HS-5 (cell line): ENCODE measurements around the gene CAMK2G.
"Not testable (repeated sequence)": the region's sequence is repeated elsewhere in the genome, so short reads cannot be mapped to it uniquely, and the experiment has no call there.

Experiments
- DNase-seq: peaks from one replicate; pipeline ENCODE4 v3.0.0-alpha.2; 2012; ENCODE audit warnings: low read depth

CAMK2G gene

DNA sequence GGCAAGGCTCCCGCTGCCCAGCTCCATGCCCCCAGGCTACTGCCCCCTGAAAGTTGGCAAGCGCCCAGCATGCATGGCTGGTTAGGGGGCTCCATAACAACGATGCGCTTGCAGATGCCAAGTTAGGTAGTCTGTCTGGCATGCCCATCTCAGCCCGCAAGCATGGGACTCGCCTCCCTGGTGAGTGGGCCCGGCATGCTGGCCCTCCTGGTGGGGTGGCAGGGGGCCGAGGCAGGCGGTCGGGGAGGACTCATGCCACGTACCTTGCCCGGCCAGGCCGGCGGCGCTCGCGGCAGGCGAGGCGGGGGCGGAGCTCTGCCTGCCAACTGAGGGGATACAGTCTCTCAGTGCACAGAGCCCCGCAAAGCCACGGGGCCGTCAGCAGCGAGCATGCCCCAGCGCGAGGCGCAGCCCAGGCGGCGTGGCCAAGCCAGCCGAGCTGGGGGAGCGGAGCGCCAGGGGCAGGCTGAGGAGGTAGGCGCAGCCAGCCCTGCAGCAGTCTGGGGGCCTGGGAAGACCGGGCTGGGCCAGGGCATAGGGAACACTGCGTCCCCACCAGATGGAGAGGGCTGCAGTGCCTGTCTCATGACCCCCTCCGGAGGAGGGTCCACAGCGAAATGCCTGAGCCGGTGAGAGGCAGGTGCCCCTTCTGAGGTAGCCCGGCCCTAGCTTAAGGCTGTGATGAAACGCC is 34.9 kb downstream of the CAMK2G start:
- DNase-seq, result no peak

GRCh38 chr10:73838827-73839226 is 35.5 kb downstream of the CAMK2G start:
- no peak for DNase-seq

DNA sequence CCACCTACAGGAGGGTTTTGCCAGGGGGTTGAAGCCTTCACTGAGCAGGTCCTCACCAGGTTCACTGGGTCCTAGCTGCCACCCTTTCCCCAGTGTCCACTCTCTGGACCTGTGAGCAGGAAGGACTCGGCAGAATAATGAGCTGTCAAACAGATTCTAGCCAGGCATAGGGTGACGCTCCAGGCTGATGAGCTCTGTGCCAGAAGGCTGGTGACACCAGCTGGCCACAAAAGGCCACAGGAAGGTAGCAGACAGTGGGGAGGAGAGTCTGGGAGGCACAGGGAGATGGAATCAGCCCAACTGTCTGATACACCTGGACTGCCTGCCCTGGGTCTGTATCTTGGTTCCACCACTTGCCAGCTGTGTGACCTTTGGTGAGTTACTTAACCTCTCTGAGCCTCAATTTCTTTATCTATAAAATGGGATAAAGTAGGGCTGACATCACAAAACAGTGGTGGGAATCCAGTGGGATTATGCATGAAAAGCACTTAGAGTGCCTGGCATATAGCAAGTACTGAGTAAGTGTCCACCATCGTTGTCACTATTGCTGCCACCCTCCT is 36.3 kb downstream of the CAMK2G start:
- DNase-seq, result no peak

GRCh38 chr10:73837072-73837471 is 37.3 kb downstream of the CAMK2G start:
- DNase-seq, result no peak

DNA sequence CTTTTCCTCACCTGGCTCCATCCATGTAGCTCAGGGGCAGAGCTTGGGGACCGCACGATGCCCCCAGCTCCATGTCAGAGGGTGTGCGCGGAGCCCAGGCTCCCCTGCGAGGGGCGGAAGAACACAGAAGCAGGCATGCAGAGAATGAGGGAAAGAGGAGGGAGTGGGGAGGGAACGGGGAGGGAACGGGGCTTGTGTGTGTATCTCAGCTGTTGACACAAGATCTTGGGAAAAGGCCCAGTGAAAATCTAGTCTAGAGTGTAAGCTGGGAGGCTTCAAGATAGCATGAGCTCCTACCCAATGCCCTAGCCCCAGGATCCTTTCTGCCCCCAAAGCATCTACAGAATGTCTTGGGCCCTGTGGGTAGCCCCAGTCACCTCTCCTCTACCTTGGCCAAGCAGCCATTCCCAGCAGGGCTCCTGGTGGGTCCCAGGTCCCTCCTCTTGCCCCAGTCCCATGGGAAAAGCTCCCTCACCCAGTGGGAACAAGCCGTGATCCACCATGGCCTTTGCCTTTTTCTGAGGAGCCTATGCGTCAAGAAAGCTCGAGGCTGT is 37.9 kb downstream of the CAMK2G start:
- no peak for DNase-seq

DNA sequence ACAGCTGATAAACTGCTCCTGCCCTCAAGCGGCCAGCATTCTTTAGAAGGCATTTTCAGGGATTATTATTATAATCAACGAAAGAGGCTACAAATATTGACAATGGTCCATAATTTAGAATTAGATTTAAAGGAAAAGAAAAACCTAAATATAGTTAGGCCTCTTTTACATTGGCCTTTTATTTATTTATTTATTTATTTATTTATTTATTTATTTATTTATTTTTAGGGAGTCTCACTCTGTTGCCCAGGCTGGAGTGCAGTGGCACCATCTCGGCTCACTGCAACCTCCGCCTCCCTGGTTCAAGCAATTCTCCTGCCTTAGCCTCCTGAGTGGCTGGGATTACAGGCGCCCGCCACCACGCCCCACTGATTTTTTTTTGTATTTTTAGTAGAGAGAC is 45.3 kb downstream of the CAMK2G start:
- DNase-seq, result not testable (repeated sequence)

- DNase-seq, result no peak
Measured at GRCh38 chr10:73828161-73828560, 46.2 kb downstream of the CAMK2G start.

- DNase-seq, result no peak
Measured at GRCh38 chr10:73827346-73828089, 46.8 kb downstream of the CAMK2G start.

GRCh38 chr10:73824146-73824725 is 50.1 kb downstream of the CAMK2G start:
- DNase-seq, result no peak

- DNase-seq, result no peak
Measured at GRCh38 chr10:73823391-73823790, 51.0 kb downstream of the CAMK2G start.

GRCh38 chr10:73819513-73820093 is 54.8 kb downstream of the CAMK2G start:
- DNase-seq, result no peak

GRCh38 chr10:73819081-73819480 is 55.3 kb downstream of the CAMK2G start:
- DNase-seq, result no peak

- no peak for DNase-seq
Measured at GRCh38 chr10:73818402-73818801, 56.0 kb downstream of the CAMK2G start.

DNA sequence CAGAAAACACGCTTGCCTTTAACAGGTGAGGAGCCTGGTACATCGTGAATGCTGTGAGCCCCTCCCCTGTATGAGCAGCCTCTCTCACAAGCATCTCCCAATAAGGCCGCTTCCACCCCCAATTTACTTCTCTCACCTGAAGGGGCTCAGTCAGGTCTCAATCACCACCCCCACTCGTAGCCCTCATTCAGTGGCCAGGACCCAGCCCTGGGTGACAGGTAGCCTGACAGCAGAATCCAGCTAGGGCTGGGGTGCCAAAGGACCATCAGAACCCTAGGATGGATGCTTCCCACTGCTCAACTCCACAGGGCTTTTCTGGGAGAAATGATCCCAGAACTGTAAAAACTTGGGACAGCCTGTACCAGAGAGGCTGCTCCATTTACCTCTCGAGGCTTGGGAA is 56.5 kb downstream of the CAMK2G start:
- no peak for DNase-seq

DNA sequence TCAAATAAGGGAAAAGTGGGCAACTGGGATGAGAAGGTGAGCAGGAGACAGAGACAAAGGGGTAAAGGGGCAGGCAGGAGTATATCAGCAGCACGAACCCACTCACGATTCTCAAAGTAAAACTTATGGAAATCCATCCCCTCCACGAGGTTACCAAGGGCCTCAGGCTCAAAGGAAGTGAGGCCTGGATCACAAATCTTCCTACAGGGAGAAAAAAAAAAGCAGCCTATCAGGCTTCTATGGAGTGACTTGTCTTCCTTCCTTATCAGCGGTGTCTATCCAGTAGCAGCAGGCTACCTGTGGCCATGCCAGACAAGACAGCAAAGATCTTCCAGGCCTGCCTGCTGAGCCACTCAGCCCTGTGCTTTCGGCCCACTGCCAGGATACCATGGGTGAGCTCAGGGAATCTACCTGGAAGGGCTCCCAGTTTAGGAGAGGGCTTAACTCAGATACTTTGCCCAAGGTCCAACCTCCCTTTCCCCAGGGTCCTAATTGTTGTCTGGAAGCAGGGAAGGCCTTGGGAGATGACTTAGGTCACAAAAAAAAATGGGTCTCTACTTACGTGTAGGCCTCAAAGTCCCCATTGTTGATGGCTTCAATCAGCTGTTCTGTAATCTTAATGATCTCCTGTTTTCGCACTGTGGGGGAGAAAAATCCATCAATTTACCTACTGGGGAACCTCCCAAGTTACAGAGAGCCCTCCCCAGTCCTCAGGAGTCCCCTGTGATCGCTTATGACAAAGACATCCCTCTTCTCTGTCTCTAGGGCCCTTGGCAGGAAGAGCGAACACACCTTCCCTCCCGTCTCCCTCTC is 57.2 kb downstream of the CAMK2G start:
- DNase-seq, result no peak

- no peak for DNase-seq
Measured at GRCh38 chr10:73815719-73816030, 58.7 kb downstream of the CAMK2G start.

DNA sequence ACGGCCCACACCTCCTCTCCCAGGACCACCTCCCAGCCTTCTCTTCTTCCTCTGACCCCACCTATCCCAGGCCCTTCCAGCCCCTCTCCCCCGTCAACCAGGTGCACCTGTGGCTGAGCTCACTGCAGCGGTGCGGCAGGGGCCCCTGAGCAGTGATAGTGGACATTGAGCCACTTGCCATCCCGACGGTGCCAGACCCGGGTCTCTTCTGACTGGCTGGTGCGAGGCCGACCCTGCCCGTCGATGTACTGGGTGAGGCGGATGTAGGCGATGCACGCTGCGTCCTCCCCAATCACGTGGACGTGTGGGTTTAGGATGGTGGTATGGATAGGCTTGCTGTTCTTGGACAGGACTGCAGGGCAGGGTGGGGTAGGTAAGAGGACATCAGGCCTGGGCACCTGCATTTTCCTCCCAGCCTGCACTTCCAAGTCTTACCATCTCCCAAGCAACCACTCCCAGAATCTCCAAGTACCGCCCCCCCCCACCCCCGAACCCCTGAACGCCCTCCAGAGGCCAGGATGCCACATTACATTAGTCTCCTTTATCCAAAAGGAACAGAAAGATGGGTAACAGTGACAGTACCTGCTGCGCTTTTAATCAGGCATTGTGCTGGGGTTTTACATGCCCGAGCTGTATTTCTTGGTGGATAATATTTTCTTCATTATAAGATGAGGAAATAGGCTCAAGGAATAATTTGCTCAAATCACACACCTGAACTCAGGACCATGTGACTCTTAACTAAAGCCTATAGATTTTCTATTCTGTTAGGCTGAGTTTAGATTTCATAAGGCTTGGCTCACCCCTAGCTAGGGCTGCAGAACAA is 59.2 kb downstream of the CAMK2G start:
- no peak for DNase-seq

DNA sequence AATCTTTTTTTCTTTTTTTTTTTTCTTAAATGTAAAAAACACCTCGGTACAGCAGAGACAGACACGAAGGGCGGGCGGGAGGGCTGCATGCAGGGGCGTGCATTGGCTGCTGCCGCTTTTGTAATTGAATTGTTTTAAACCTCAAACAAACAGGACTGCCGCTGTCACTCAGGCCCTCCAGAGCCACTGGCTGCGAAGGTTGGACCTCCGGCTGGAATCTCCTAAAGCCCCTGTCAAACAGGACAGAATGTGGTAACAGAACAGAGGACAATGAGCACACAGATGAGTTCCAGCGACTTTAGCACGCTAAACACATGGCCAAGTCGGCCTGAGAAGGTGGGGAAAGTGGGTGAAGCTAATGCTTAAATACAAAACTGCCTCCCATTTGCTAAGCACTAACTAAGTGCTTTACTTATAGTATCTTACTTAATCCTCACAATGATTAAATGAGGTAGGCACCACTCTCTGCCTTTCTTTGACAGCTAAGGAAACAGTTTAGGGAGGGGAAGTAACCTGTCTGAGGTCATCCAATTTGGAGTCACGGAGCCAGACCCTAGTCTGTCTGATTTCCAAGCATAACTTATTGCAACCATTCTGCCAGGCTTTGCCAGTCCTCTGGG is 60.0 kb downstream of the CAMK2G start:
- DNase-seq, result no peak

DNA sequence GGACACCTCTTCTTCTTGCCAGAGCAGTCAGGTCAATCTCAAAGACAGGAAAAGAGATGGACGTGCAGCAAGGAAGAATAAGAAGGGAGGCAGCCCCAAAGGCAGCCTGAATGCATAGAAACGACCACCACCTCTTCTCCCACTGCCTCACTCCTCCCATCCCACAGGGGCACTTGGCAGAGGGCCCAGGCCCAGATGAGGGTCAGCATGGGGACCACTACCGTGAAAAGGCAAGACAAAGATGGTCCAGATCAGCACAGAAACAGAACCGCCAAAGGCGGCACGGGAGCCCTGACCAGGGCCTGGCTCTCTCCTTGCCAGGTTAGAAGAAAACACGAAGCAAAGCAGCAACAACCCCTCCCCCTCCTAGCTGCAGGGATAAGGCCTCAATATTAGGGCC is 61.0 kb downstream of the CAMK2G start:
- no peak for DNase-seq

GRCh38 chr10:73812657-73813056 is 61.7 kb downstream of the CAMK2G start:
- DNase-seq, result no peak
